ENCODE results near the gene LMOD1.

LMOD1 gene

GRCh38 chr1:201898992-201899391, 47.4 kb downstream of the LMOD1 start:
- no peak overlapping the region for H3K9ac ChIP-seq (ENCODE audit: low read depth, low read length)
- no peaks in the 10 kb centered on the region for H3K79me2 ChIP-seq (ENCODE audit: insufficient read depth, low read length)
- H3K27me3 ChIP-seq (ENCODE audit: insufficient read depth, low read length, poor library complexity) = no peaks in the 10 kb centered on the region
- DNase-seq (no peak), ATAC-seq (ENCODE audit: insufficient read depth, low read depth) (no peak)
- TF ChIP-seq EZH2 (IDR thresholded peaks at IDR 0.05; ENCODE audit: borderline replicate concordance, low read depth, low read length, severe bottlenecking) (no peak), CTCF (IDR thresholded peaks at IDR 0.05; ENCODE audit: borderline replicate concordance, extremely low read depth, low read length, poor library complexity, severe bottlenecking) (no peak)
- H3K4me3 ChIP-seq (ENCODE audit: low read depth in 1 of 2, low read length in 2 of 2) = no peak overlapping the region
- no peaks in the 10 kb centered on the region for H3K36me3 ChIP-seq (ENCODE audit: insufficient read depth, low read length)
- no peak overlapping the region for H3K4me2 ChIP-seq (ENCODE audit: insufficient read depth, low read length)
- H3K4me1 ChIP-seq (ENCODE audit: insufficient read depth, low read length) = peaks cover 7% of the 10 kb centered on the region
- H3K27ac ChIP-seq (ENCODE audit: low read length) = no peak overlapping the region
- no peak overlapping the region for H2AFZ ChIP-seq (ENCODE audit: low read depth, low read length)
- no peaks in the 10 kb centered on the region for H3K9me3 ChIP-seq (ENCODE audit: insufficient read depth, low read length, severe bottlenecking)
- H4K20me1 ChIP-seq (ENCODE audit: insufficient read depth, low read length) = 0 out of 2 replicates have a peak, but pooled peaks cover 3% of the 10 kb centered on the region

GRCh38 chr1:201898240-201898894, 48.0 kb downstream of the LMOD1 start:
- Histone ChIP-seq H3K36me3 (ENCODE audit: insufficient read depth, low read length) (no peaks in the 10 kb centered on the region), H2AFZ (ENCODE audit: low read depth, low read length) (no peak overlapping the region), H3K9ac (ENCODE audit: low read depth, low read length) (no peak overlapping the region), H3K4me3 (ENCODE audit: low read depth in 1 of 2, low read length in 2 of 2) (no peak overlapping the region), H3K79me2 (ENCODE audit: insufficient read depth, low read length) (no peaks in the 10 kb centered on the region), H3K9me3 (ENCODE audit: insufficient read depth, low read length, severe bottlenecking) (no peaks in the 10 kb centered on the region), H3K4me1 (ENCODE audit: insufficient read depth, low read length) (peaks cover 7% of the 10 kb centered on the region), H4K20me1 (ENCODE audit: insufficient read depth, low read length) (0 out of 2 replicates have a peak, but pooled peaks cover 3% of the 10 kb centered on the region), H3K27me3 (ENCODE audit: insufficient read depth, low read length, poor library complexity) (peaks cover 2% of the 10 kb centered on the region), H3K27ac (ENCODE audit: low read length) (no peak overlapping the region), H3K4me2 (ENCODE audit: insufficient read depth, low read length) (no peak overlapping the region)
- TF ChIP-seq CTCF (IDR thresholded peaks at IDR 0.05; ENCODE audit: borderline replicate concordance, extremely low read depth, low read length, poor library complexity, severe bottlenecking) (no peak), EZH2 (IDR thresholded peaks at IDR 0.05; ENCODE audit: borderline replicate concordance, low read depth, low read length, severe bottlenecking) (no peak)
- DNase-seq (no peak), ATAC-seq (ENCODE audit: insufficient read depth, low read depth) (no peak)

GRCh38 chr1:201896951-201897391, 49.4 kb downstream of the LMOD1 start:
- Histone ChIP-seq H3K4me3 (ENCODE audit: low read depth in 1 of 2, low read length in 2 of 2) (no peak overlapping the region), H4K20me1 (ENCODE audit: insufficient read depth, low read length) (peaks cover 3% of the 10 kb centered on the region; the same call in 1 of the 2 replicates), H3K9me3 (ENCODE audit: insufficient read depth, low read length, severe bottlenecking) (no peaks in the 10 kb centered on the region), H3K4me1 (ENCODE audit: insufficient read depth, low read length) (peaks cover 7% of the 10 kb centered on the region), H3K27ac (ENCODE audit: low read length) (no peak overlapping the region), H3K9ac (ENCODE audit: low read depth, low read length) (no peak overlapping the region), H3K4me2 (ENCODE audit: insufficient read depth, low read length) (no peak overlapping the region), H2AFZ (ENCODE audit: low read depth, low read length) (0 out of 2 replicates have a peak overlapping the region, but pooled peaks have one; percentile 79), H3K27me3 (ENCODE audit: insufficient read depth, low read length, poor library complexity) (peaks cover 6% of the 10 kb centered on the region), H3K79me2 (ENCODE audit: insufficient read depth, low read length) (no peaks in the 10 kb centered on the region), H3K36me3 (ENCODE audit: insufficient read depth, low read length) (no peaks in the 10 kb centered on the region)
- ATAC-seq (ENCODE audit: insufficient read depth, low read depth) = no peak
- TF ChIP-seq CTCF (IDR thresholded peaks at IDR 0.05; ENCODE audit: borderline replicate concordance, extremely low read depth, low read length, poor library complexity, severe bottlenecking) = peak; percentile 38
- no peak for TF ChIP-seq EZH2 (IDR thresholded peaks at IDR 0.05; ENCODE audit: borderline replicate concordance, low read depth, low read length, severe bottlenecking)
- no peak for DNase-seq

All from DND-41 (cell line).